ENCODE measurements around the gene PCDHGA7. TPM values are rescaled to one million over a fixed set of nuclear protein-coding genes. Genes with fewer than 3 reads are reported as not detected.
"Not testable (repeated sequence)": the region's sequence is repeated elsewhere in the genome, so short reads cannot be mapped to it uniquely, and the experiment has no call there.

The PCDHGA7 gene
- total RNA-seq, 2 experiments from 2014 or later, result 0.26 to 0.28 TPM

GRCh38 chr5:141375444-141376155, 6.9 kb upstream of the PCDHGA7 start:
- not testable (repeated sequence) for H3K36me3 Mint-ChIP-seq; H3K27ac Mint-ChIP-seq; DNase-seq; H3K4me1 Mint-ChIP-seq; ATAC-seq (ENCODE audit: low read depth); H3K4me3 Mint-ChIP-seq
- peaks cover 35% of the 10 kb centered on the region for H3K27me3 Mint-ChIP-seq
- POLR2A ChIA-PET, result interaction anchor here (0.6 kb wide), 1 partner anchor 55 kb away, joined by 3 read pairs; the partner anchor contains the start of gene TAF7
- peaks cover 33% of the 10 kb centered on the region for H3K9me3 Mint-ChIP-seq

GRCh38 chr5:141383345-141383744, 803 bp downstream of the PCDHGA7 start:
- no peak for ATAC-seq (ENCODE audit: low read depth)
- no peaks in the 10 kb centered on the region for H3K4me1 Mint-ChIP-seq
- peaks cover under 1% of the 10 kb centered on the region for H3K36me3 Mint-ChIP-seq
- no peak overlapping the region for H3K4me3 Mint-ChIP-seq
- peaks cover 29% of the 10 kb centered on the region for H3K27me3 Mint-ChIP-seq
- H3K27ac Mint-ChIP-seq, result no peak overlapping the region
- no peak for DNase-seq
- POLR2A ChIA-PET, result no interaction called here
- peaks cover 16% of the 10 kb centered on the region for H3K9me3 Mint-ChIP-seq

GRCh38 chr5:141384471-141385267, 2.1 kb downstream of the PCDHGA7 start:
- DNase-seq (no peak), ATAC-seq (ENCODE audit: low read depth) (no peak)
- POLR2A ChIA-PET, result no interaction called here
- no peaks in the 10 kb centered on the region for H3K4me1 Mint-ChIP-seq
- no peak overlapping the region for H3K27ac Mint-ChIP-seq
- peaks cover 38% of the 10 kb centered on the region for H3K27me3 Mint-ChIP-seq
- peaks cover 3% of the 10 kb centered on the region for H3K36me3 Mint-ChIP-seq
- peaks cover 19% of the 10 kb centered on the region for H3K9me3 Mint-ChIP-seq
- H3K4me3 Mint-ChIP-seq, result no peak overlapping the region

- H3K9me3 Mint-ChIP-seq, result peaks cover 18% of the 10 kb centered on the region
- H3K36me3 Mint-ChIP-seq, H3K4me1 Mint-ChIP-seq, POLR2A ChIA-PET: not testable (repeated sequence)
- DNase-seq (peak; percentile 52), ATAC-seq (ENCODE audit: low read depth) (peak; percentile 58)
- H3K27ac Mint-ChIP-seq, result peak within 1 kb of the TSS; percentile 56
- H3K27me3 Mint-ChIP-seq, result peaks cover 36% of the 10 kb centered on the region
- peak within 1 kb of the TSS; percentile 30 for H3K4me3 Mint-ChIP-seq
Measured at GRCh38 chr5:141387557-141388311, 5.2 kb downstream of the PCDHGA7 start, which contains the start of gene PCDHGB4. TSS of gene PCDHGB4 (plus strand) at chr5:141387698. CDS start at chr5:141387885, 187 bp downstream.

- peaks cover 21% of the 10 kb centered on the region for H3K9me3 Mint-ChIP-seq
- peaks cover 30% of the 10 kb centered on the region for H3K27me3 Mint-ChIP-seq
- no peak for ATAC-seq (ENCODE audit: low read depth)
- H3K27ac Mint-ChIP-seq, result peak overlapping the region; percentile 56
- H3K36me3 Mint-ChIP-seq, result peaks cover 7% of the 10 kb centered on the region
- POLR2A ChIA-PET, result no interaction called here
- no peaks in the 10 kb centered on the region for H3K4me1 Mint-ChIP-seq
- no peak overlapping the region for H3K4me3 Mint-ChIP-seq
- DNase-seq, result no peak
Measured at GRCh38 chr5:141388661-141389060, 6.1 kb downstream of the PCDHGA7 start.

- POLR2A ChIA-PET, result no interaction called here
- peaks cover 36% of the 10 kb centered on the region for H3K27me3 Mint-ChIP-seq
- peaks cover 25% of the 10 kb centered on the region for H3K9me3 Mint-ChIP-seq
- peak overlapping the region; percentile 70 for H3K27ac Mint-ChIP-seq
- H3K4me3 Mint-ChIP-seq, result no peak overlapping the region
- DNase-seq (peak; percentile 25), ATAC-seq (ENCODE audit: low read depth) (no peak)
- no peaks in the 10 kb centered on the region for H3K4me1 Mint-ChIP-seq
- peaks cover 7% of the 10 kb centered on the region for H3K36me3 Mint-ChIP-seq
Measured at GRCh38 chr5:141389153-141390042, 6.9 kb downstream of the PCDHGA7 start.

- no peaks in the 10 kb centered on the region for H3K4me1 Mint-ChIP-seq
- POLR2A ChIA-PET, result no interaction called here
- DNase-seq (no peak), ATAC-seq (ENCODE audit: low read depth) (no peak)
- no peak within 1 kb of the TSS for H3K4me3 Mint-ChIP-seq
- H3K36me3 Mint-ChIP-seq, result peaks cover 7% of the 10 kb centered on the region
- peaks cover 23% of the 10 kb centered on the region for H3K9me3 Mint-ChIP-seq
- H3K27ac Mint-ChIP-seq, result no peak within 1 kb of the TSS
- peaks cover 48% of the 10 kb centered on the region for H3K27me3 Mint-ChIP-seq
Measured at GRCh38 chr5:141392429-141393198, 10.1 kb downstream of the PCDHGA7 start, which contains the start of gene PCDHGA8. TSS of gene PCDHGA8 (plus strand) at chr5:141392633. CDS start at chr5:141392814, 181 bp downstream.

GRCh38 chr5:141393267-141393666, 10.7 kb downstream of the PCDHGA7 start:
- POLR2A ChIA-PET, result no interaction called here
- ATAC-seq (ENCODE audit: low read depth) (no peak), DNase-seq (no peak)
- Mint-ChIP-seq H3K36me3 (peaks cover 7% of the 10 kb centered on the region), H3K4me3 (no peak overlapping the region), H3K27ac (no peak overlapping the region), H3K27me3 (peaks cover 47% of the 10 kb centered on the region), H3K9me3 (peaks cover 22% of the 10 kb centered on the region), H3K4me1 (no peaks in the 10 kb centered on the region)

GRCh38 chr5:141394401-141395187, 12.1 kb downstream of the PCDHGA7 start:
- H3K36me3 Mint-ChIP-seq; DNase-seq; POLR2A ChIA-PET; ATAC-seq (ENCODE audit: low read depth); H3K4me3 Mint-ChIP-seq; H3K27ac Mint-ChIP-seq; H3K4me1 Mint-ChIP-seq: not testable (repeated sequence)
- Mint-ChIP-seq H3K9me3 (peaks cover 21% of the 10 kb centered on the region), H3K27me3 (peaks cover 46% of the 10 kb centered on the region)

GRCh38 chr5:141397756-141398551, 15.4 kb downstream of the PCDHGA7 start, which contains the start of gene PCDHGB5:
TSS of gene PCDHGB5 (plus strand) at chr5:141397947. CDS start at chr5:141398128, 181 bp downstream.
- ATAC-seq (ENCODE audit: low read depth), result peak; percentile 63
- H3K4me1 Mint-ChIP-seq, H3K36me3 Mint-ChIP-seq, DNase-seq, POLR2A ChIA-PET, H3K27ac Mint-ChIP-seq: not testable (repeated sequence)
- Mint-ChIP-seq H3K9me3 (peaks cover 21% of the 10 kb centered on the region), H3K4me3 (peak within 1 kb of the TSS; percentile 37), H3K27me3 (peaks cover 52% of the 10 kb centered on the region)

- H3K4me1 Mint-ChIP-seq, result peaks cover 3% of the 10 kb centered on the region
- no peak for DNase-seq
- H3K9me3 Mint-ChIP-seq, result peaks cover 18% of the 10 kb centered on the region
- no peak overlapping the region for H3K27ac Mint-ChIP-seq
- no peak overlapping the region for H3K4me3 Mint-ChIP-seq
- H3K36me3 Mint-ChIP-seq, result peaks cover 2% of the 10 kb centered on the region
- POLR2A ChIA-PET, result no interaction called here
- peaks cover 56% of the 10 kb centered on the region for H3K27me3 Mint-ChIP-seq
- ATAC-seq (ENCODE audit: low read depth), result no peak
Measured at GRCh38 chr5:141398608-141399007, 16.1 kb downstream of the PCDHGA7 start.
